Upper lobe of left lung (tissue), 4 donors: ENCODE results near the gene SUFU.

Experiments
- EP300 ChIP-seq, 4 donors: sonication (generic); formaldehyde crosslinking; IDR thresholded peaks; one replicate each; pipeline ENCODE4 v1.5.1; 2017; ENCODE audit warnings: antibody characterized with exemption in 4 of 4, control low read depth in 2 of 4
- POLR2A ChIP-seq, 4 donors: fragments of 450-650 bp; IDR thresholded peaks; one replicate each; pipeline ENCODE4 v1.5.1; 2016 to 2017; ENCODE audit warnings: antibody characterized with exemption in 4 of 4, mild to moderate bottlenecking in 2 of 4
- TF ChIP-seq, protein P1 (sequence below), 6 experiments: fragments of 450-650 bp in 4 of 6; fragments of 200-600 bp in 2 of 6; sonication (generic) in 2 of 6; IDR thresholded peaks; one replicate each; pipeline ENCODE4 v1.5.1; 2016 to 2019; ENCODE audit warnings: antibody characterized with exemption in 6 of 6

DNA sequence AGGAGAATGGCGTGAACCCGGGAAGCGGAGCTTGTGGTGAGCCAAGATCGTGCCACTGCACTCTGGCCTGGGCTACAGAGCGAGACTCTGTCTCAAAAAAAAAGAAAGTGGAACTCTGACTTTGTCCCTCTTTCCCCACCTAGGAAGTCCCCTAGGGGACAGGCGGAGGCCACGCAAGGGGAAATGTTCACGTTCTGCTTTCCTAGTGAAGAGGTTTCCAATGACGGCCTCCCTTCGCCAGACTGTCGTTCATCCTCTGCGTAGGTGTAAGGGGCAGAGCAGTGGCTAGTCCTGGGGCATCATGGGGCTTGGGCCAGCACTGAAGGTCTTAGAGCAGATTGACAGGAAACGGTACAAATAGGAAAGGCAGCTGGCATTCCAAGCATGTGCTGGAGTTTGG lies 30.6 kb downstream of the SUFU start:
- TF ChIP-seq, protein P1, sequence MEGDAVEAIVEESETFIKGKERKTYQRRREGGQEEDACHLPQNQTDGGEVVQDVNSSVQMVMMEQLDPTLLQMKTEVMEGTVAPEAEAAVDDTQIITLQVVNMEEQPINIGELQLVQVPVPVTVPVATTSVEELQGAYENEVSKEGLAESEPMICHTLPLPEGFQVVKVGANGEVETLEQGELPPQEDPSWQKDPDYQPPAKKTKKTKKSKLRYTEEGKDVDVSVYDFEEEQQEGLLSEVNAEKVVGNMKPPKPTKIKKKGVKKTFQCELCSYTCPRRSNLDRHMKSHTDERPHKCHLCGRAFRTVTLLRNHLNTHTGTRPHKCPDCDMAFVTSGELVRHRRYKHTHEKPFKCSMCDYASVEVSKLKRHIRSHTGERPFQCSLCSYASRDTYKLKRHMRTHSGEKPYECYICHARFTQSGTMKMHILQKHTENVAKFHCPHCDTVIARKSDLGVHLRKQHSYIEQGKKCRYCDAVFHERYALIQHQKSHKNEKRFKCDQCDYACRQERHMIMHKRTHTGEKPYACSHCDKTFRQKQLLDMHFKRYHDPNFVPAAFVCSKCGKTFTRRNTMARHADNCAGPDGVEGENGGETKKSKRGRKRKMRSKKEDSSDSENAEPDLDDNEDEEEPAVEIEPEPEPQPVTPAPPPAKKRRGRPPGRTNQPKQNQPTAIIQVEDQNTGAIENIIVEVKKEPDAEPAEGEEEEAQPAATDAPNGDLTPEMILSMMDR (IDR thresholded peaks at IDR 0.05) = no peak
- no peak for TF ChIP-seq EP300 (IDR thresholded peaks at IDR 0.05)
- TF ChIP-seq POLR2A (IDR thresholded peaks at IDR 0.05) = no peak
